ENCODE results near the gene ENGASE.

- TF ChIP-seq EZH2 (IDR thresholded peaks at IDR 0.05; ENCODE audit: insufficient read depth, poor library complexity, severe bottlenecking) (no peak), EZH2phosphoT487 (IDR thresholded peaks at IDR 0.05; ENCODE audit: insufficient read depth, low read depth) (no peak)
Observed at GRCh38 chr17:79126139-79126538, 51.5 kb downstream of the ENGASE start.
